Caco-2 (cell line): ENCODE data around the gene GINM1. TPM values are rescaled to one million over a fixed set of nuclear protein-coding genes. Genes with fewer than 3 reads are reported as not detected.

ENCODE experiments used
- BruUV-seq: library from RNA; stranded (reverse); fragments of 400-500 nt; replicated peaks from 2 replicates; lab custom pipeline; 2021; lab: Mats Ljungman, UMichigan
- CTCF ChIA-PET: fragments of 300-600 bp; sonication (Branson Sonifier 250); formaldehyde crosslinking; loops from one replicate; lab custom pipeline; 2022; ENCODE audit warnings: antibody characterized with exemption; lab: Charles Lee
- POLR2A ChIA-PET: fragments of 300-600 bp; sonication (Branson Sonifier 250); formaldehyde crosslinking; loops from one replicate; lab custom pipeline; 2022; ENCODE audit warnings: antibody characterized with exemption; lab: Charles Lee
- DNase-seq, 2 experiments: peaks; one replicate each; pipeline versions ENCODE4 v3.0.0 to v3.0.0-alpha.2; 2020 to 2022
- H3K27me3 ChIP-seq: replicated peaks from 2 replicates; pipeline ENCODE4 v1.6.0; 2011; ENCODE audit warnings: low read length; ENCODE audit not compliant: control insufficient read depth, insufficient read depth
- H3K36me3 ChIP-seq: 2 replicates; pipeline ENCODE4 v1.5.1; 2011; ENCODE audit warnings: low read length; ENCODE audit not compliant: control insufficient read depth, insufficient read depth
- H3K4me1 ChIP-seq: fragments of 250-450 bp; sonication (Bioruptor Pico); 2 replicates; pipeline ENCODE4 v1.5.1; 2020; ENCODE audit warnings: mild to moderate bottlenecking
- H3K4me3 ChIP-seq: 2 replicates; pipeline ENCODE4 v1.5.1; 2011; ENCODE audit warnings: low read depth, mild to moderate bottlenecking, control low read depth, low read length
- H3K9me3 ChIP-seq: fragments of 250-450 bp; sonication (Bioruptor Pico); 2 replicates; pipeline ENCODE4 v1.5.1; 2020; ENCODE audit warnings: mild to moderate bottlenecking, moderate library complexity
- H3K27ac Mint-ChIP-seq: one replicate; pipeline ENCODE4 v1.8.0; 2022; ENCODE audit warnings: mixed read lengths; ENCODE audit not compliant: unreplicated experiment
- H3K27me3 Mint-ChIP-seq: one replicate; pipeline ENCODE4 v1.8.0; 2022; ENCODE audit warnings: mixed read lengths; ENCODE audit not compliant: insufficient read depth, unreplicated experiment
- H3K36me3 Mint-ChIP-seq: one replicate; pipeline ENCODE4 v1.8.0; 2022; ENCODE audit warnings: mild to moderate bottlenecking, mixed read lengths; ENCODE audit not compliant: insufficient read depth, unreplicated experiment
- H3K4me1 Mint-ChIP-seq: one replicate; pipeline ENCODE4 v1.8.0; 2022; ENCODE audit warnings: low read depth, mixed read lengths; ENCODE audit not compliant: unreplicated experiment
- H3K4me3 Mint-ChIP-seq: one replicate; pipeline ENCODE4 v1.8.0; 2022; ENCODE audit warnings: mild to moderate bottlenecking, moderate library complexity, mixed read lengths; ENCODE audit not compliant: unreplicated experiment
- H3K9me3 Mint-ChIP-seq: one replicate; pipeline ENCODE4 v1.8.0; 2022; ENCODE audit warnings: mixed read lengths; ENCODE audit not compliant: unreplicated experiment
- CTCF ChIP-seq, 2 experiments: fragments of 200-600 bp in 1 of 2; IDR thresholded peaks; 1 replicate in 1 of 2; 2 replicates in 1 of 2; pipeline versions ENCODE4 v1.5.1 to v1.8.0; 2011 to 2022; ENCODE audit warnings: antibody characterized with exemption in 1 of 2, control low read depth in 1 of 2, inconsistent platforms in 1 of 2, low read depth in 1 of 2, low read length in 1 of 2, mild to moderate bottlenecking in 1 of 2, moderate library complexity in 1 of 2; ENCODE audit not compliant: insufficient read depth in 1 of 2, severe bottlenecking in 1 of 2, unreplicated experiment in 1 of 2
- intact Hi-C: fragments of 100-400 bp; cut with micrococcal nuclease; formaldehyde crosslinking; loops from one replicate; pipeline ENCODE4 v1.10.0; 2022; ENCODE audit not compliant: unreplicated experiment
- total RNA-seq: library from RNA; stranded (reverse); gene quantifications from 2 replicates; pipeline ENCODE4 v1.2.3, GENCODE V29; 2022

The GINM1 gene
- total RNA-seq, 1 experiment from 2014 or later, result 34.9 TPM

DNA sequence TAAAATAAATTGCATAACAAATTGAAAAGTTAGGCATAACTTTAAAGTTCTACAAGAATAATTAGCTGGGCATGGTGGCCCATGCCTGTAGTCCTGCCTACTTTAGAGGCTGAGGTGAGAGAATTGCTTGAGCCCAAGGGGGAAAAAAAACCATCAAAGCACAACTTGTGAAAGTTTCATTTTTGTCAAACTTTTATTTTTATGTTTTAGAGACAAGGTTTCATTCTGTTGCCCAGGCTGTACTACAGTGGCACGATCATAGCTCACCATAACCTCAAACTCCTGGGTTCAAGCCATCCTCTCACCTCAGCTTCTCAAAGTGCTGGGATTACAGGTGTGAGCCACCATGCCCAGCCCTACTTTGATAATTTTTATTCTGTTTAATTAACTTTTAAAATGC lies 68.1 kb downstream of the GINM1 start:
- no peak for TF ChIP-seq CTCF (IDR thresholded peaks at IDR 0.05; ENCODE audit: insufficient read depth in 1 of 2, low read depth in 1 of 2, low read length in 1 of 2, severe bottlenecking in 1 of 2, unreplicated experiment in 1 of 2)
- peaks cover 7% of the 10 kb centered on the region for H3K36me3 Mint-ChIP-seq
- no peaks in the 10 kb centered on the region for H3K27me3 Mint-ChIP-seq
- ChIA-PET POLR2A (no interaction called here), CTCF (no interaction called here)
- Histone ChIP-seq H3K27me3 (no peaks in the 10 kb centered on the region), H3K4me3 (no peak overlapping the region), H3K4me1 (no peaks in the 10 kb centered on the region), H3K9me3 (no peaks in the 10 kb centered on the region), H3K36me3 (no peaks in the 10 kb centered on the region)
- peaks cover 2% of the 10 kb centered on the region for H3K4me1 Mint-ChIP-seq
- no peak overlapping the region for H3K27ac Mint-ChIP-seq
- DNase-seq, result no peak
- no TSS peak for BruUV-seq
- H3K4me3 Mint-ChIP-seq, result no peak overlapping the region
- intact Hi-C loops, result no loop called here
- no peaks in the 10 kb centered on the region for H3K9me3 Mint-ChIP-seq

DNA sequence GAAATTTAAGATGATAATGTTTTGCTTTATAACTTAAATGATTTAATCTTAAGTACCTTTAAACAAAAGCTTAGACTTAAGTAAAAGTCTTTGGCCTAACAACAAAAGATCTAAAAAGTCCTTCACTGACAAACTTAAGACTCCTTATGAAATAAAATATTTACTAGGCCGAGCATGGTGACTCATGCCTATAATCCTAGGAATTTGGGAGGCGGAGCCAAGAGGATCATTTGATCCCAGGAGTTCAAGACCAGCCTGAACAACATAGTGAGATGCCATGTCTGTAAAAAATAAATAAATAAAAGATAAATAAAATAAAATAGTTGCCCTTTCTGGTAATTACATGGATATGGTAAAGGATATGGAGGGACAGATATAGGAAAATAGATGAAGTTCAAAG lies 69.9 kb downstream of the GINM1 start:
- no TSS peak for BruUV-seq
- ChIA-PET POLR2A (no interaction called here), CTCF (no interaction called here)
- TF ChIP-seq CTCF (IDR thresholded peaks at IDR 0.05; ENCODE audit: insufficient read depth in 1 of 2, low read depth in 1 of 2, low read length in 1 of 2, severe bottlenecking in 1 of 2, unreplicated experiment in 1 of 2), result no peak
- Histone ChIP-seq H3K4me1 (no peaks in the 10 kb centered on the region), H3K27me3 (no peaks in the 10 kb centered on the region), H3K36me3 (no peaks in the 10 kb centered on the region), H3K4me3 (no peak overlapping the region), H3K9me3 (no peaks in the 10 kb centered on the region)
- peaks cover 6% of the 10 kb centered on the region for H3K36me3 Mint-ChIP-seq
- no peaks in the 10 kb centered on the region for H3K27me3 Mint-ChIP-seq
- no peak overlapping the region for H3K27ac Mint-ChIP-seq
- no peak for DNase-seq
- intact Hi-C loops, result no loop called here
- no peak overlapping the region for H3K4me3 Mint-ChIP-seq
- H3K4me1 Mint-ChIP-seq, result no peaks in the 10 kb centered on the region
- H3K9me3 Mint-ChIP-seq, result no peaks in the 10 kb centered on the region

Other genes starting within 250 kb of the GINM1 start
- 43.6 and 43.7 TPM in 2 replicates for gene TAB2, start 248.7 kb upstream of the GINM1 start, total RNA-seq
- gene SUMO4, start 166.1 kb upstream of the GINM1 start, total RNA-seq, result 1.7 and 2.4 TPM in 2 replicates
- gene ZC3H12D, start 81.4 kb upstream of the GINM1 start, total RNA-seq, result 0.57 and 0.65 TPM in 2 replicates
- gene PPIL4, start 20.3 kb upstream of the GINM1 start, total RNA-seq, result 28.3 and 28.4 TPM in 2 replicates
- 16.7 and 19.2 TPM in 2 replicates for gene KATNA1, start 82.3 kb downstream of the GINM1 start, total RNA-seq
- 28.7 and 31.3 TPM in 2 replicates for gene LATS1, start 151.7 kb downstream of the GINM1 start, total RNA-seq
- gene NUP43, start 180.2 kb downstream of the GINM1 start, total RNA-seq, result 64.2 and 65.2 TPM in 2 replicates
- 118 and 119 TPM in 2 replicates for gene PCMT1, start 183.4 kb downstream of the GINM1 start, total RNA-seq